HepG2 (cell line): Measurements from ENCODE around the gene ARHGEF40. TPM values are rescaled to one million over a fixed set of nuclear protein-coding genes. Genes with fewer than 3 reads are reported as not detected.

Source experiments
- ARID5B ChIP-seq: IDR thresholded peaks from 2 replicates; pipeline ENCODE4 v1.4.0; 2020; ENCODE audit warnings: mild to moderate bottlenecking, missing genetic modification reagents
- DNMT1 ChIP-seq: sonication (generic); formaldehyde crosslinking; IDR thresholded peaks from 2 replicates; pipeline ENCODE4 v1.5.1; 2020; ENCODE audit warnings: mild to moderate bottlenecking, missing genetic modification reagents
- HNF4A ChIP-seq: sonication (generic); formaldehyde crosslinking; IDR thresholded peaks from 2 replicates; pipeline ENCODE4 v1.4.0; 2020; ENCODE audit warnings: missing genetic modification reagents
- HNRNPL ChIP-seq: fragments of 200-400 bp; formaldehyde crosslinking; IDR thresholded peaks from 2 replicates; pipeline ENCODE4 v1.6.1; 2017; ENCODE audit warnings: mild to moderate bottlenecking, low read depth, low read length
- KMT2A ChIP-seq: sonication (generic); formaldehyde crosslinking; IDR thresholded peaks from 2 replicates; pipeline ENCODE4 v1.4.0; 2020; ENCODE audit warnings: missing genetic modification reagents
- LCORL ChIP-seq, 2 experiments: fragments of 450-650 bp in 1 of 2; sonication (generic) in 1 of 2; formaldehyde crosslinking in 1 of 2; IDR thresholded peaks; 2 replicates each; pipeline versions ENCODE4 v1.5.0 to v1.6.1; 2017 to 2020; ENCODE audit warnings: antibody characterized with exemption in 1 of 2, missing genetic modification reagents in 1 of 2
- POLR2A ChIP-seq, 2 experiments: IDR thresholded peaks; 2 replicates each; pipeline ENCODE4 v1.6.1; 2011; ENCODE audit warnings: low read depth in 2 of 2, low read length in 2 of 2, mild to moderate bottlenecking in 1 of 2, moderate library complexity in 1 of 2; ENCODE audit not compliant: insufficient read depth in 1 of 2
- RBM39 ChIP-seq: fragments of 200-400 bp; formaldehyde crosslinking; IDR thresholded peaks from one replicate; pipeline ENCODE4 v1.6.1; 2018; ENCODE audit warnings: antibody characterized with exemption, mild to moderate bottlenecking, low read depth, low read length; ENCODE audit not compliant: poor library complexity, severe bottlenecking
- ZBTB20 ChIP-seq: sonication (generic); formaldehyde crosslinking; IDR thresholded peaks from 2 replicates; pipeline ENCODE4 v1.8.1; 2023; ENCODE audit warnings: missing genetic modification reagents, low read depth, mild to moderate bottlenecking, borderline replicate concordance
- ZKSCAN5 ChIP-seq: sonication (generic); formaldehyde crosslinking; IDR thresholded peaks from 2 replicates; pipeline ENCODE4 v1.5.1; 2020; ENCODE audit warnings: mild to moderate bottlenecking, missing genetic modification reagents
- ZMYM4 ChIP-seq: sonication (generic); formaldehyde crosslinking; IDR thresholded peaks from 2 replicates; pipeline ENCODE4 v1.8.1; 2023; ENCODE audit warnings: mild to moderate bottlenecking, missing genetic modification reagents
- ZNF232 ChIP-seq: sonication (generic); formaldehyde crosslinking; IDR thresholded peaks from 2 replicates; pipeline ENCODE4 v1.4.0; 2020; ENCODE audit warnings: missing genetic modification reagents, borderline replicate concordance
- ZNF577 ChIP-seq: sonication (generic); formaldehyde crosslinking; IDR thresholded peaks from 2 replicates; pipeline ENCODE4 v1.4.0; 2020; ENCODE audit warnings: mild to moderate bottlenecking, low read depth, missing genetic modification reagents, borderline replicate concordance
- ZNF629 ChIP-seq: sonication (generic); formaldehyde crosslinking; conservative IDR thresholded peaks from 2 replicates; pipeline ENCODE4 v1.5.0; 2020; ENCODE audit warnings: missing genetic modification reagents
- ZNF709 ChIP-seq: sonication (generic); formaldehyde crosslinking; IDR thresholded peaks from 2 replicates; pipeline ENCODE4 v1.5.0; 2020; ENCODE audit warnings: mild to moderate bottlenecking, missing genetic modification reagents
- polyA plus RNA-seq, 8 experiments: library from polyadenylated mRNA; depleted of rRNA in 3 of 8; stranded (reverse) in 7 of 8; unstranded in 1 of 8; fragments of >200 nt; fragmentation: Illumina TruSeq in 4 of 8; extraction: Trizol in 4 of 8; gene quantifications; 2 replicates each; pipeline versions ENCODE4 v1.2.1 to v1.2.3, GENCODE V29; 2011 to 2016; ENCODE audit warnings: low read depth in 4 of 8, missing spikeins in 1 of 8, mixed read lengths in 1 of 8; ENCODE audit not compliant: insufficient read depth in 1 of 8
- total RNA-seq, 5 experiments: library from RNA; depleted of rRNA; stranded (reverse); fragments of >200 nt; fragmentation: Illumina TruSeq; extraction: Trizol; gene quantifications; 2 replicates each; pipeline ENCODE4 v1.2.3, GENCODE V29; 2016; ENCODE audit warnings: low read depth in 1 of 5
- TF ChIP-seq, protein P1 (sequence below): sonication (generic); formaldehyde crosslinking; IDR thresholded peaks from 2 replicates; pipeline ENCODE4 v1.4.0; 2020; ENCODE audit warnings: missing genetic modification reagents
- TF ChIP-seq, protein P2 (sequence below): sonication (generic); formaldehyde crosslinking; IDR thresholded peaks from 2 replicates; pipeline ENCODE4 v1.8.1; 2023; ENCODE audit warnings: mild to moderate bottlenecking, moderate library complexity, missing genetic modification reagents
- TF ChIP-seq, protein P3 (sequence below): IDR thresholded peaks from 2 replicates; pipeline ENCODE4 v1.6.1; 2012; ENCODE audit warnings: inconsistent platforms
- TF ChIP-seq, protein P4 (sequence below): sonication (generic); formaldehyde crosslinking; IDR thresholded peaks from 2 replicates; pipeline ENCODE4 v1.4.0; 2020; ENCODE audit warnings: missing genetic modification reagents

The ARHGEF40 gene
- total and polyA plus RNA-seq, 2 of the 13 experiments (the other 11 are each of a cell fraction or from before 2014, with no cell fraction given): 28.1 to 78.1 TPM

DNA sequence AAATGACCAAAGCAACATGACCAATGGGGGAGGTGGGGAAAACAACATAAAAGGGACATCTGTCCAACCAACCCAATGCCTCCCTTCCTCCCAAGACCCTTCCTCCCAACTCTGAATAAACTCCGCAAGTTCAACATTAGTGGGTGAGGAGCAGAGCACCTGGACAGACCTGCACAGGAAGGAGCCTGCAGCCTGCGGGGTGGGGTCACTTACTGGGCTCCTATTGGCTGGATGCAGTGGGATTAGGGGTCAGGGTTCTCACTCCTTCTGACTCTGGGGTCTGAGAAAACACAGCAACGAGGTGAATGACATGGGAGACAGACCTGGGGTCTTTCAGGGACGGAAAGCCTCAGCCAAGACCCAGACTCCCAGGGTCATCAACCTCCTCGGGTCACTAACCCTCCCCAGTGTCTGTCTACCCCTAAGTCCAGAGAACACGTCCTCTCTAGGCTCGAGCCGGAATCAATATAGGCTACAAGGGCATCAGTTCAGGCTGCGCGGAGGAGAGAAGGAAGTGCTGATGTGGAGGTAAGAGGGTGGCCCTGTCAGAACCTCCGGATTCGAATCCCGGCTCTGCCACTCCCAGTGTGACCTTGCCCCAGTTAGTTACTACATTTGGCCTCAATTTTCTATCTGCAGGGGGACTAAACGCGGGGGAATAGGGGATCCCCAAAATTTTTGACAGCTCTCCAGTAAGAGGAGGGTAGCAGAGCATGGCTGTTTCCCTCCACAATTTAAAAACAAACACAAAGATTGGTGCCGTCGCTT lies 46.1 kb upstream of the ARHGEF40 start (continued):
- TF ChIP-seq, protein P1, sequence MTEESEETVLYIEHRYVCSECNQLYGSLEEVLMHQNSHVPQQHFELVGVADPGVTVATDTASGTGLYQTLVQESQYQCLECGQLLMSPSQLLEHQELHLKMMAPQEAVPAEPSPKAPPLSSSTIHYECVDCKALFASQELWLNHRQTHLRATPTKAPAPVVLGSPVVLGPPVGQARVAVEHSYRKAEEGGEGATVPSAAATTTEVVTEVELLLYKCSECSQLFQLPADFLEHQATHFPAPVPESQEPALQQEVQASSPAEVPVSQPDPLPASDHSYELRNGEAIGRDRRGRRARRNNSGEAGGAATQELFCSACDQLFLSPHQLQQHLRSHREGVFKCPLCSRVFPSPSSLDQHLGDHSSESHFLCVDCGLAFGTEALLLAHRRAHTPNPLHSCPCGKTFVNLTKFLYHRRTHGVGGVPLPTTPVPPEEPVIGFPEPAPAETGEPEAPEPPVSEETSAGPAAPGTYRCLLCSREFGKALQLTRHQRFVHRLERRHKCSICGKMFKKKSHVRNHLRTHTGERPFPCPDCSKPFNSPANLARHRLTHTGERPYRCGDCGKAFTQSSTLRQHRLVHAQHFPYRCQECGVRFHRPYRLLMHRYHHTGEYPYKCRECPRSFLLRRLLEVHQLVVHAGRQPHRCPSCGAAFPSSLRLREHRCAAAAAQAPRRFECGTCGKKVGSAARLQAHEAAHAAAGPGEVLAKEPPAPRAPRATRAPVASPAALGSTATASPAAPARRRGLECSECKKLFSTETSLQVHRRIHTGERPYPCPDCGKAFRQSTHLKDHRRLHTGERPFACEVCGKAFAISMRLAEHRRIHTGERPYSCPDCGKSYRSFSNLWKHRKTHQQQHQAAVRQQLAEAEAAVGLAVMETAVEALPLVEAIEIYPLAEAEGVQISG (CRISPR knock-in tag): peak; percentile 89
- peak; percentile 87; the same call in 1 of the 2 replicates for TF ChIP-seq ZKSCAN5 (CRISPR knock-in tag)
- no peak for TF ChIP-seq ZBTB20 (CRISPR knock-in tag)
- no peak for TF ChIP-seq DNMT1
- 0 out of 2 replicates have a peak, but pooled peaks have one; percentile 16 for TF ChIP-seq ZNF709 (CRISPR knock-in tag)
- TF ChIP-seq KMT2A (CRISPR knock-in tag): no peak
- TF ChIP-seq LCORL (IDR thresholded peaks at IDR 0.05): no peak
- no peak for TF ChIP-seq LCORL (CRISPR knock-in tag; IDR thresholded peaks at IDR 0.05)
- TF ChIP-seq, protein P2, sequence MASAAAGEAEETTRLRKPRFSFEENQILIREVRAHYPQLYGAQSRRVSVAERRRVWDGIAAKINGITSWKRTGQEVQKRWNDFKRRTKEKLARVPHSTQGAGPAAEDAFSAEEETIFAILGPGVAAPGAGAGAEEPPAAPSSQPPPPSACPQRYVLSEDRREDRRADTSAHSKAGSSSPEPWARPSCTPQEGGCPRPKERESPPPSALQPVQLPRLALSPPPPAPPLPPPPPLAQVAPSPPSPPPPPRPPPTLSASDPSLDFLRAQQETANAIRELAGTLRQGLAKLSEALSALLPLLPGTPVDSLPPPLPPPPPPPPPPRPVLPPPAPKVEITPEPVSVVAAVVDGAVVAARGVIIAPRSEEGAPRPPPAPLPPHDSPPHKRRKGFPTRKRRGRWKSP: 0 out of 2 replicates have a peak, but pooled peaks have one; percentile 33
- no peak for TF ChIP-seq ZMYM4 (CRISPR knock-in tag)
- TF ChIP-seq RBM39: no peak
- TF ChIP-seq ZNF232 (CRISPR knock-in tag): no peak
- peak; percentile 14; the same call in 1 of the 2 replicates for TF ChIP-seq ARID5B (CRISPR knock-in tag)
- no peak for TF ChIP-seq POLR2A (IDR thresholded peaks at IDR 0.05; ENCODE audit: insufficient read depth in 1 of 2, low read depth in 2 of 2, low read length in 2 of 2)
- TF ChIP-seq ZNF577: no peak
- no peak for TF ChIP-seq ZNF629
- peak; percentile 83 for TF ChIP-seq HNF4A (CRISPR knock-in tag)
- TF ChIP-seq, protein P3, sequence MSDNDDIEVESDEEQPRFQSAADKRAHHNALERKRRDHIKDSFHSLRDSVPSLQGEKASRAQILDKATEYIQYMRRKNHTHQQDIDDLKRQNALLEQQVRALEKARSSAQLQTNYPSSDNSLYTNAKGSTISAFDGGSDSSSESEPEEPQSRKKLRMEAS: peak; percentile 45; the same call in 1 of the 2 replicates
- TF ChIP-seq HNRNPL: no peak
- TF ChIP-seq, protein P4, sequence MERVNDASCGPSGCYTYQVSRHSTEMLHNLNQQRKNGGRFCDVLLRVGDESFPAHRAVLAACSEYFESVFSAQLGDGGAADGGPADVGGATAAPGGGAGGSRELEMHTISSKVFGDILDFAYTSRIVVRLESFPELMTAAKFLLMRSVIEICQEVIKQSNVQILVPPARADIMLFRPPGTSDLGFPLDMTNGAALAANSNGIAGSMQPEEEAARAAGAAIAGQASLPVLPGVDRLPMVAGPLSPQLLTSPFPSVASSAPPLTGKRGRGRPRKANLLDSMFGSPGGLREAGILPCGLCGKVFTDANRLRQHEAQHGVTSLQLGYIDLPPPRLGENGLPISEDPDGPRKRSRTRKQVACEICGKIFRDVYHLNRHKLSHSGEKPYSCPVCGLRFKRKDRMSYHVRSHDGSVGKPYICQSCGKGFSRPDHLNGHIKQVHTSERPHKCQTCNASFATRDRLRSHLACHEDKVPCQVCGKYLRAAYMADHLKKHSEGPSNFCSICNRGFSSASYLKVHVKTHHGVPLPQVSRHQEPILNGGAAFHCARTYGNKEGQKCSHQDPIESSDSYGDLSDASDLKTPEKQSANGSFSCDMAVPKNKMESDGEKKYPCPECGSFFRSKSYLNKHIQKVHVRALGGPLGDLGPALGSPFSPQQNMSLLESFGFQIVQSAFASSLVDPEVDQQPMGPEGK (CRISPR knock-in tag): peak; percentile 33; the same call in 1 of the 2 replicates
